Type B pancreatic cell (in vitro differentiated cells): Measurements from ENCODE around the gene C1orf87. TPM values are rescaled to one million over a fixed set of nuclear protein-coding genes. Genes with fewer than 3 reads are reported as not detected.

Source experiments
- DNase-seq: peaks from one replicate; pipeline ENCODE4 v3.0.0; 2021; ENCODE audit warnings: mixed read lengths; ENCODE audit not compliant: unreplicated experiment; ENCODE audit errors: extremely low spot score
- H3K27ac Mint-ChIP-seq: 2 replicates; pipeline ENCODE4 v1.8.0; 2021; ENCODE audit warnings: mild to moderate bottlenecking, mixed read lengths
- H3K27me3 Mint-ChIP-seq: 2 replicates; pipeline ENCODE4 v1.8.0; 2021; ENCODE audit warnings: mixed read lengths
- H3K36me3 Mint-ChIP-seq: 2 replicates; pipeline ENCODE4 v1.8.0; 2021; ENCODE audit warnings: mixed read lengths
- H3K4me1 Mint-ChIP-seq: one replicate; pipeline ENCODE4 v1.8.0; 2021; ENCODE audit warnings: mixed read lengths; ENCODE audit not compliant: unreplicated experiment
- H3K4me3 Mint-ChIP-seq: 2 replicates; pipeline ENCODE4 v1.8.0; 2021; ENCODE audit warnings: mild to moderate bottlenecking, mixed read lengths
- H3K9me3 Mint-ChIP-seq: 2 replicates; pipeline ENCODE4 v1.8.0; 2021; ENCODE audit warnings: mixed read lengths
- CTCF ChIP-seq: fragments of 200-600 bp; sonication (generic); conservative IDR thresholded peaks from 2 replicates; pipeline ENCODE4 v1.5.0; 2021; ENCODE audit warnings: antibody characterized with exemption, mild to moderate bottlenecking
- total RNA-seq: library from RNA; stranded (reverse); gene quantifications from 2 replicates; pipeline ENCODE4 v1.2.1, GENCODE V29; 2021; ENCODE audit warnings: low replicate concordance

Gene C1orf87
- total RNA-seq, 1 donor from 2014 or later: not detected

GRCh38 chr1:60071296-60071695 lies 2.3 kb downstream of the C1orf87 start:
- TF ChIP-seq CTCF: no peak
- no peak overlapping the region for H3K27ac Mint-ChIP-seq
- H3K36me3 Mint-ChIP-seq: no peaks in the 10 kb centered on the region
- H3K9me3 Mint-ChIP-seq: no peaks in the 10 kb centered on the region
- H3K27me3 Mint-ChIP-seq: peaks cover 42% of the 10 kb centered on the region
- DNase-seq: no peak
- no peak overlapping the region for H3K4me3 Mint-ChIP-seq
- H3K4me1 Mint-ChIP-seq: peaks cover 10% of the 10 kb centered on the region

GRCh38 chr1:60069691-60070090 lies 3.9 kb downstream of the C1orf87 start:
- Mint-ChIP-seq H3K27ac (no peak overlapping the region), H3K27me3 (peaks cover 29% of the 10 kb centered on the region), H3K4me1 (peaks cover 10% of the 10 kb centered on the region), H3K36me3 (no peaks in the 10 kb centered on the region), H3K4me3 (no peak overlapping the region), H3K9me3 (no peaks in the 10 kb centered on the region)
- no peak for TF ChIP-seq CTCF
- DNase-seq: no peak

GRCh38 chr1:60068393-60069045 lies 5.1 kb downstream of the C1orf87 start:
- no peak for TF ChIP-seq CTCF
- Mint-ChIP-seq H3K9me3 (no peaks in the 10 kb centered on the region), H3K36me3 (no peaks in the 10 kb centered on the region), H3K4me3 (no peak overlapping the region), H3K27ac (no peak overlapping the region), H3K27me3 (peaks cover 21% of the 10 kb centered on the region), H3K4me1 (peaks cover 10% of the 10 kb centered on the region)
- DNase-seq: no peak

GRCh38 chr1:60066001-60066400 lies 7.6 kb downstream of the C1orf87 start:
- TF ChIP-seq CTCF: no peak
- peaks cover 10% of the 10 kb centered on the region for H3K4me1 Mint-ChIP-seq
- H3K27me3 Mint-ChIP-seq: no peaks in the 10 kb centered on the region
- H3K36me3 Mint-ChIP-seq: no peaks in the 10 kb centered on the region
- no peak overlapping the region for H3K27ac Mint-ChIP-seq
- no peaks in the 10 kb centered on the region for H3K9me3 Mint-ChIP-seq
- no peak for DNase-seq
- H3K4me3 Mint-ChIP-seq: no peak overlapping the region

GRCh38 chr1:60065199-60065598 lies 8.4 kb downstream of the C1orf87 start:
- Mint-ChIP-seq H3K27me3 (no peaks in the 10 kb centered on the region), H3K36me3 (no peaks in the 10 kb centered on the region), H3K4me3 (no peak overlapping the region), H3K27ac (no peak overlapping the region), H3K9me3 (no peaks in the 10 kb centered on the region), H3K4me1 (peaks cover 10% of the 10 kb centered on the region)
- TF ChIP-seq CTCF: no peak
- no peak for DNase-seq
